ENCODE measurements around the gene ANKRD10. TPM values are rescaled to one million over a fixed set of nuclear protein-coding genes. Genes with fewer than 3 reads are reported as not detected.
A peak's percentile ranks its signal among the peaks of the same experiment; 100 is the strongest.

The ANKRD10 gene
- total and polyA plus RNA-seq, 2 experiments from 2014 or later, result 39.9 to 42.7 TPM

GRCh38 chr13:110874508-110874960, 40.3 kb downstream of the ANKRD10 start:
- H4K20me1 ChIP-seq (ENCODE audit: insufficient read depth), result no peaks in the 10 kb centered on the region
- in situ Hi-C loops (cut with MboI), result no loop called here
- no peaks in the 10 kb centered on the region for H3K9me2 ChIP-seq (ENCODE audit: insufficient read depth)
- H3K79me2 ChIP-seq (ENCODE audit: insufficient read depth), result no peaks in the 10 kb centered on the region
- H3K36me3 ChIP-seq (ENCODE audit: low read depth), result no peaks in the 10 kb centered on the region
- TF ChIP-seq EZH2phosphoT487 (IDR thresholded peaks at IDR 0.05; ENCODE audit: insufficient read depth, low read depth) (no peak), EZH2 (IDR thresholded peaks at IDR 0.05; ENCODE audit: insufficient read depth, poor library complexity, severe bottlenecking) (no peak)
- H3K4me1 ChIP-seq (ENCODE audit: insufficient read depth), result peaks cover 19% of the 10 kb centered on the region
- H3K27ac ChIP-seq, result no peak overlapping the region
- peak overlapping the region; percentile 91 for H2AFZ ChIP-seq
- WGBS, 2 experiments (ENCODE audit: low coverage in 1 of 2, low lambda C conversion rate in 2 of 2, missing lambda C conversion rate in 2 of 2), result 0 to 1% methylated on average over 3 to 32 of the region's 32 CpGs
- DNase-seq, result peak; percentile 86
- H3K9ac ChIP-seq, result peak overlapping the region; percentile 45; the same call in 1 of the 2 replicates
- no peaks in the 10 kb centered on the region for H3K9me3 ChIP-seq (ENCODE audit: low read depth)
- H3K4me3 ChIP-seq, result peak overlapping the region; percentile 65
- peak overlapping the region; percentile 67 for H3K4me2 ChIP-seq (ENCODE audit: unreplicated experiment)
- H3K27me3 ChIP-seq (replicated peaks; ENCODE audit: insufficient read depth), result no peaks in the 10 kb centered on the region
- peaks cover 17% of the 10 kb centered on the region for H3F3A ChIP-seq (ENCODE audit: insufficient read depth)

- peak overlapping the region; percentile 65 for H3K4me3 ChIP-seq
- peak overlapping the region; percentile 45; the same call in 1 of the 2 replicates for H3K9ac ChIP-seq
- in situ Hi-C loops (cut with MboI), result no loop called here
- peak overlapping the region; percentile 91 for H2AFZ ChIP-seq
- whole genome bisulfite sequencing, 2 experiments (ENCODE audit: low coverage in 1 of 2, low lambda C conversion rate in 2 of 2, missing lambda C conversion rate in 2 of 2), result 64 to 67% methylated on average over 19 of the region's 19 CpGs
- H3K27me3 ChIP-seq (replicated peaks; ENCODE audit: insufficient read depth), result no peaks in the 10 kb centered on the region
- H3F3A ChIP-seq (ENCODE audit: insufficient read depth), result peaks cover 17% of the 10 kb centered on the region
- TF ChIP-seq EZH2 (IDR thresholded peaks at IDR 0.05; ENCODE audit: insufficient read depth, poor library complexity, severe bottlenecking) (no peak), EZH2phosphoT487 (IDR thresholded peaks at IDR 0.05; ENCODE audit: insufficient read depth, low read depth) (no peak)
- peak overlapping the region; percentile 67 for H3K4me2 ChIP-seq (ENCODE audit: unreplicated experiment)
- H3K36me3 ChIP-seq (ENCODE audit: low read depth), result no peaks in the 10 kb centered on the region
- H3K9me2 ChIP-seq (ENCODE audit: insufficient read depth), result no peaks in the 10 kb centered on the region
- H3K4me1 ChIP-seq (ENCODE audit: insufficient read depth), result peaks cover 23% of the 10 kb centered on the region
- H3K79me2 ChIP-seq (ENCODE audit: insufficient read depth), result no peaks in the 10 kb centered on the region
- no peak for DNase-seq
- H3K9me3 ChIP-seq (ENCODE audit: low read depth), result no peaks in the 10 kb centered on the region
- no peaks in the 10 kb centered on the region for H4K20me1 ChIP-seq (ENCODE audit: insufficient read depth)
- no peak overlapping the region for H3K27ac ChIP-seq
Observed at GRCh38 chr13:110873639-110874507, 41.0 kb downstream of the ANKRD10 start.

DNA sequence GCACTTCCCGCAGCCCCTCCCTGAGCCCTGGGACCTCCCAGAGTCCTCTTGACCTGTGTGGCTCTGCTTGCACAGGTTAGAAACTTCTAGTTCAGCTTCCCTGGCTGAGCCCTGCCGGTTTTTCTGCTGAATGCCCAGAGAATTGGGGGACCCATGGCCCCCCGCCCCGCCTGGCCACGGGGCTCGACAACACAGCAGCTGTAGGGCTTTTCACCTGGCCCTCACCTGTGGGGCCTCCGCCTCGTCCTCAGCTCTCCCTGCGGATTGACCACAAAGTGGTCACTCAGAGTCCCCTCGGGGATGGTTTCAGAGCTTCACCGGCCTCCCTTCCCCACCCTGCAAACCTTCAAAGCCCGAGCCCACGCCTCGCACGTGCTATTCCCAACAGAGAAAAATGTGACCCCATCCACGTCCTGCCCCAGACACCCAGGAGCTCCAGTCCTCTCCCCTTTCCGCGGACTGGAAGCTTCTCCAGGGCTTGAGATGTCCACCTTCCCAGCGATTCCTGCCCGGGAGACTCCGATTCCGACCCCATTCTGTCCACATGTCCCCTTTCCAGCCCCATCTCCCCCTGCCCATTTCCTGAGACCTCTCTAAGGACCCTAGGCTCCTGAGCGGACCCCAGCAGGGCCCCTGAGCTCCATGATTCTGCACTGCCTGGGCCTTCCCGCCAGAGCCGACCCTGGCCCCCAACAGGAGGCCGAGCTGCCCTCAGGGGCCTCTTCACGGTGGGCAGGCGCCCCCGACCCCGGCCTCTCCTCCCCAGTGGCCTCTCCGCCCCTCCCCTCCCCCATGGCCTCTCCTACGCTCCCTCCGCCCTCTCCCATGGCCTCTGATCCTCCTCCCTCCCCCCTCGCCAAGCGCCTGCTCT, 41.9 kb downstream of the ANKRD10 start:
- Histone ChIP-seq H2AFZ (no peak overlapping the region), H3K4me2 (ENCODE audit: unreplicated experiment) (no peak overlapping the region), H3K9me2 (ENCODE audit: insufficient read depth) (no peaks in the 10 kb centered on the region), H3K79me2 (ENCODE audit: insufficient read depth) (no peaks in the 10 kb centered on the region), H3K27ac (no peak overlapping the region), H3K4me1 (ENCODE audit: insufficient read depth) (peaks cover 23% of the 10 kb centered on the region), H3K9me3 (ENCODE audit: low read depth) (no peaks in the 10 kb centered on the region), H3K4me3 (no peak overlapping the region), H3K36me3 (ENCODE audit: low read depth) (no peaks in the 10 kb centered on the region), H3F3A (ENCODE audit: insufficient read depth) (peaks cover 17% of the 10 kb centered on the region), H3K9ac (no peak overlapping the region), H4K20me1 (ENCODE audit: insufficient read depth) (no peaks in the 10 kb centered on the region), H3K27me3 (replicated peaks; ENCODE audit: insufficient read depth) (no peaks in the 10 kb centered on the region)
- in situ Hi-C loops (cut with MboI), result no loop called here
- WGBS, 2 experiments (ENCODE audit: low coverage in 1 of 2, low lambda C conversion rate in 2 of 2, missing lambda C conversion rate in 2 of 2), result 78 to 80% methylated on average over 27 to 35 of the region's 35 CpGs
- no peak for DNase-seq
- TF ChIP-seq EZH2 (IDR thresholded peaks at IDR 0.05; ENCODE audit: insufficient read depth, poor library complexity, severe bottlenecking) (no peak), EZH2phosphoT487 (IDR thresholded peaks at IDR 0.05; ENCODE audit: insufficient read depth, low read depth) (no peak)

DNA sequence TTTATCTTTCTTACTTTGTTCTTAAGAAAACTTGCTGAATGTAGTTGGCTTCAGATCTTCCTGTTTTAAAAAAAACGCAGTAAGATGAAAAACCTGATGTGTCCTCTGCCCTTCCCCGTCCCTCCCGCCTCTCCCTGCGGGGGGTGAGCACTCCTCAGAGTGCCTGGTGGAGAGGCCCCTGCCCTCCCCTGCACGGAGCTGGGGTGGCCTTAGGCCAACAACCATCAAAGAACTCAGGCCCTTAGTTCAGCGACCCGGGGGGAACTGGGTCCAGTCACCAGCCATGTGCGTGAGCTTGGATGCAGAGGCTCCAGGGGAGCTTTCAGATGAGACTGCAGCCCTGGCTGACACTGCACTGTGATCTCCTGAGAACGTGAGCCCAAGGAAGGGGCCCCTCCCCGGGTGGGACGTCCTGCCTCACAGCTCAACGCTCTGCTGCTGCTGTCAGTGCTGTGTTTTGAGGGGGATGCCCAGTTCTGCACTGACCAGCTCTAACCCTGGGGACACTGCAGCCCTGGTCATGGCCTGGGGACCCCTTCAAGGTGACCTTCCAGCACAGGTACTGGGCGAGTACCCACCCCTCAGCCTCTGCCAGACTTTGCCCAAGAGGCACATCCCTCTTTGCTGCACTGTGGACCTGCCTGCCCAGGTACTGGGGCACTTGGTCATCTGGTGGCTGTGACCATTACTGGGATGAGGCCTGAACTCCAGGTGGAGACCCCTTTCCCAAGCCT, 42.7 kb downstream of the ANKRD10 start:
- no peak overlapping the region for H3K4me2 ChIP-seq (ENCODE audit: unreplicated experiment)
- no peaks in the 10 kb centered on the region for H3K79me2 ChIP-seq (ENCODE audit: insufficient read depth)
- H3K9ac ChIP-seq, result no peak overlapping the region
- 61 to 62% methylated on average over 13 of the region's 13 CpGs for WGBS, 2 experiments (ENCODE audit: low coverage in 1 of 2, low lambda C conversion rate in 2 of 2, missing lambda C conversion rate in 2 of 2)
- no peaks in the 10 kb centered on the region for H3K9me2 ChIP-seq (ENCODE audit: insufficient read depth)
- H3K36me3 ChIP-seq (ENCODE audit: low read depth), result no peaks in the 10 kb centered on the region
- no peaks in the 10 kb centered on the region for H4K20me1 ChIP-seq (ENCODE audit: insufficient read depth)
- H3F3A ChIP-seq (ENCODE audit: insufficient read depth), result peaks cover 17% of the 10 kb centered on the region
- H3K4me1 ChIP-seq (ENCODE audit: insufficient read depth), result peaks cover 23% of the 10 kb centered on the region
- no peaks in the 10 kb centered on the region for H3K9me3 ChIP-seq (ENCODE audit: low read depth)
- H3K27ac ChIP-seq, result no peak overlapping the region
- no peak overlapping the region for H3K4me3 ChIP-seq
- no peak overlapping the region for H2AFZ ChIP-seq
- no peaks in the 10 kb centered on the region for H3K27me3 ChIP-seq (replicated peaks; ENCODE audit: insufficient read depth)
- in situ Hi-C loops (cut with MboI), result no loop called here
- TF ChIP-seq EZH2phosphoT487 (IDR thresholded peaks at IDR 0.05; ENCODE audit: insufficient read depth, low read depth) (no peak), EZH2 (IDR thresholded peaks at IDR 0.05; ENCODE audit: insufficient read depth, poor library complexity, severe bottlenecking) (no peak)
- DNase-seq, result no peak
